K562 (cell line): Measurements from ENCODE around the gene AP4E1. TPM values are rescaled to one million over a fixed set of nuclear protein-coding genes. Genes with fewer than 3 reads are reported as not detected.

Source experiments
- CBX2 ChIP-seq: fragments of 200-600 bp; sonication (generic); IDR thresholded peaks from one replicate; pipeline ENCODE4 v1.6.1; 2012; ENCODE audit warnings: mild to moderate bottlenecking, low read length, inconsistent platforms; ENCODE audit not compliant: insufficient read depth, poor library complexity, severe bottlenecking
- DMBX1 ChIP-seq: fragments of 250-450 bp; sonication (Bioruptor Pico); IDR thresholded peaks from 2 replicates; pipeline ENCODE4 v1.8.0; 2022; ENCODE audit warnings: inconsistent platforms, mild to moderate bottlenecking, moderate library complexity, borderline replicate concordance
- ESRRA ChIP-seq: fragments of 450-650 bp; IDR thresholded peaks from 2 replicates; pipeline ENCODE4 v1.6.1; 2014; ENCODE audit warnings: low read depth, mild to moderate bottlenecking, moderate library complexity, borderline replicate concordance
- KDM5B ChIP-seq: fragments of 200-600 bp; sonication (generic); IDR thresholded peaks from 2 replicates; pipeline ENCODE4 v1.6.1; 2012; ENCODE audit warnings: low read depth, mild to moderate bottlenecking, moderate library complexity, low read length, control low read depth, inconsistent platforms; ENCODE audit not compliant: insufficient replicate concordance
- OTX1 ChIP-seq: fragments of 450-650 bp; formaldehyde crosslinking; IDR thresholded peaks from 2 replicates; pipeline ENCODE4 v1.4.0; 2022; ENCODE audit warnings: mild to moderate bottlenecking
- RBM34 ChIP-seq: fragments of 200-400 bp; formaldehyde crosslinking; IDR thresholded peaks from 2 replicates; pipeline ENCODE4 v1.6.1; 2018; ENCODE audit warnings: low read length, borderline replicate concordance; ENCODE audit not compliant: insufficient read depth
- ZNF175 ChIP-seq: fragments of 200-800 bp; sonication (Bioruptor generic); IDR thresholded peaks from 2 replicates; pipeline ENCODE4 v1.6.1; 2016; ENCODE audit warnings: low read depth, mild to moderate bottlenecking, missing genetic modification characterization, missing compliant biosample characterization
- ZNF589 ChIP-seq: fragments of 200-800 bp; sonication (Bioruptor generic); IDR thresholded peaks from 2 replicates; pipeline ENCODE4 v1.6.1; 2016; ENCODE audit warnings: low read depth, missing genetic modification characterization, missing compliant biosample characterization
- polyA plus RNA-seq, 8 experiments: library from polyadenylated mRNA; depleted of rRNA in 4 of 8; stranded (reverse) in 5 of 8; unstranded in 3 of 8; fragments of >200 nt; fragmentation: Nextera tagmentation in 2 of 8; fragmentation: Illumina TruSeq in 1 of 8; extraction: Ambion mirVana in 2 of 8; extraction: Trizol in 1 of 8; gene quantifications; 2 replicates each; pipeline versions ENCODE4 v1.2.1 to v1.2.3, GENCODE V29; 2011 to 2014; ENCODE audit warnings: inconsistent platforms in 1 of 8, missing spikeins in 1 of 8
- total RNA-seq, 7 experiments: library from RNA; depleted of rRNA in 6 of 7; stranded (reverse); fragments of >200 nt in 6 of 7; fragmentation: Illumina TruSeq in 2 of 7; extraction: Trizol in 2 of 7; gene quantifications; 2 replicates each; pipeline versions ENCODE4 v1.2.1 to v1.2.3, GENCODE V29; 2011 to 2021; ENCODE audit warnings: low replicate concordance in 1 of 7
- TF ChIP-seq, protein P1 (sequence below): fragments of 250-450 bp; sonication (Bioruptor Pico); IDR thresholded peaks from 2 replicates; pipeline ENCODE4 v1.9.0; 2021; ENCODE audit warnings: mild to moderate bottlenecking
- TF ChIP-seq, protein P2 (sequence below): fragments of 250-450 bp; sonication (Bioruptor Pico); IDR thresholded peaks from 2 replicates; pipeline ENCODE4 v1.8.0; 2021; ENCODE audit warnings: moderate library complexity, mild to moderate bottlenecking, inconsistent platforms
- TF ChIP-seq, protein P3 (sequence below), 2 experiments: fragments of 450-650 bp in 1 of 2; sonication (generic) in 1 of 2; formaldehyde crosslinking in 1 of 2; IDR thresholded peaks in 1 of 2; conservative IDR thresholded peaks in 1 of 2; 2 replicates each; pipeline versions ENCODE4 v1.6.1 to v1.8.1; 2016 to 2023; ENCODE audit warnings: mild to moderate bottlenecking in 2 of 2, moderate library complexity in 2 of 2, inconsistent platforms in 1 of 2, missing genetic modification reagents in 1 of 2
- TF ChIP-seq, protein P4 (sequence below): fragments of 250-450 bp; sonication (Bioruptor Pico); IDR thresholded peaks from 2 replicates; pipeline ENCODE4 v1.4.0; 2020; ENCODE audit warnings: borderline replicate concordance
- TF ChIP-seq, protein P5 (sequence below): fragments of 250-450 bp; sonication (Bioruptor Pico); IDR thresholded peaks from 2 replicates; pipeline ENCODE4 v1.5.0; 2021; ENCODE audit warnings: mild to moderate bottlenecking, moderate library complexity
- TF ChIP-seq, protein P6 (sequence below): sonication (generic); IDR thresholded peaks from 2 replicates; pipeline ENCODE4 v1.6.1; 2016
- TF ChIP-seq, protein P7 (sequence below): fragments of 450-650 bp; conservative IDR thresholded peaks from 2 replicates; pipeline ENCODE4 v1.6.1; 2016; ENCODE audit warnings: missing genetic modification characterization, low read depth, mild to moderate bottlenecking, control low read depth, missing compliant biosample characterization

AP4E1 gene
- total and polyA plus RNA-seq, 9 of the 15 experiments (the other 6 are each of a cell fraction or from before 2014, with no cell fraction given), result 1.3 to 11.5 (median 4.4) TPM

DNA sequence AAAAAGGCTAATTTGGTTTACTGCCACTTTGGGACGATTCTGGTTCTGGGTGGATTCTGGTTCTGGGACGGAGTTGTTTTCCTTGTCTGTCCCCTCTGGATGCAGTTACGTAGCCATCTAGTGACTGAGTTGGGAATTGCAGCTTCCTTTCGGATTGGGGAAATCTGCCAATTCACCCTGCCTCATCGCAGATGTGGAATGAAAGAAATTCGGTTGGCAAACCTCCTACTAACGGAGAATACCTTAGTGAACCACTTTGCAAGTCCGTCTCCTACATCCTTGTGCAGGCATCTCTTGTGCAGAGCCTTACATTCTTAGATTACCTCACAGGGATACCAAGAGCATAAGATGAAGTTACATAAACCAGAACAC is 31.5 kb upstream of the AP4E1 start (continued):
- no peak for TF ChIP-seq KDM5B
- no peak for TF ChIP-seq DMBX1 (CRISPR knock-in tag)
- TF ChIP-seq ZNF589 (CRISPR knock-in tag), result 0 out of 2 replicates have a peak, but pooled peaks have one; percentile 51
- TF ChIP-seq, protein P1, sequence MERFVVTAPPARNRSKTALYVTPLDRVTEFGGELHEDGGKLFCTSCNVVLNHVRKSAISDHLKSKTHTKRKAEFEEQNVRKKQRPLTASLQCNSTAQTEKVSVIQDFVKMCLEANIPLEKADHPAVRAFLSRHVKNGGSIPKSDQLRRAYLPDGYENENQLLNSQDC (CRISPR knock-in tag), result no peak
- TF ChIP-seq, protein P2, sequence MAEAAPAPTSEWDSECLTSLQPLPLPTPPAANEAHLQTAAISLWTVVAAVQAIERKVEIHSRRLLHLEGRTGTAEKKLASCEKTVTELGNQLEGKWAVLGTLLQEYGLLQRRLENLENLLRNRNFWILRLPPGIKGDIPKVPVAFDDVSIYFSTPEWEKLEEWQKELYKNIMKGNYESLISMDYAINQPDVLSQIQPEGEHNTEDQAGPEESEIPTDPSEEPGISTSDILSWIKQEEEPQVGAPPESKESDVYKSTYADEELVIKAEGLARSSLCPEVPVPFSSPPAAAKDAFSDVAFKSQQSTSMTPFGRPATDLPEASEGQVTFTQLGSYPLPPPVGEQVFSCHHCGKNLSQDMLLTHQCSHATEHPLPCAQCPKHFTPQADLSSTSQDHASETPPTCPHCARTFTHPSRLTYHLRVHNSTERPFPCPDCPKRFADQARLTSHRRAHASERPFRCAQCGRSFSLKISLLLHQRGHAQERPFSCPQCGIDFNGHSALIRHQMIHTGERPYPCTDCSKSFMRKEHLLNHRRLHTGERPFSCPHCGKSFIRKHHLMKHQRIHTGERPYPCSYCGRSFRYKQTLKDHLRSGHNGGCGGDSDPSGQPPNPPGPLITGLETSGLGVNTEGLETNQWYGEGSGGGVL (CRISPR knock-in tag), result no peak
- TF ChIP-seq, protein P3, sequence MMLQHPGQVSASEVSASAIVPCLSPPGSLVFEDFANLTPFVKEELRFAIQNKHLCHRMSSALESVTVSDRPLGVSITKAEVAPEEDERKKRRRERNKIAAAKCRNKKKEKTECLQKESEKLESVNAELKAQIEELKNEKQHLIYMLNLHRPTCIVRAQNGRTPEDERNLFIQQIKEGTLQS (IDR thresholded peaks at IDR 0.05), result no peak
- TF ChIP-seq, protein P3 (CRISPR knock-in tag; conservative IDR thresholded peaks at IDR 0.05), result 0 out of 2 replicates have a peak, but pooled peaks have one; percentile 28
- TF ChIP-seq, protein P4, sequence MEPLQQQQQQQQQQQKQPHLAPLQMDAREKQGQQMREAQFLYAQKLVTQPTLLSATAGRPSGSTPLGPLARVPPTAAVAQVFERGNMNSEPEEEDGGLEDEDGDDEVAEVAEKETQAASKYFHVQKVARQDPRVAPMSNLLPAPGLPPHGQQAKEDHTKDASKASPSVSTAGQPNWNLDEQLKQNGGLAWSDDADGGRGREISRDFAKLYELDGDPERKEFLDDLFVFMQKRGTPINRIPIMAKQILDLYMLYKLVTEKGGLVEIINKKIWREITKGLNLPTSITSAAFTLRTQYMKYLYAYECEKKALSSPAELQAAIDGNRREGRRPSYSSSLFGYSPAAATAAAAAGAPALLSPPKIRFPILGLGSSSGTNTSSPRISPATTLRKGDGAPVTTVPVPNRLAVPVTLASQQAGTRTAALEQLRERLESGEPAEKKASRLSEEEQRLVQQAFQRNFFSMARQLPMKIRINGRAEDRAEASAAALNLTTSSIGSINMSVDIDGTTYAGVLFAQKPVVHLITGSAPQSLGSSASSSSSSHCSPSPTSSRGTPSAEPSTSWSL (CRISPR knock-in tag), result no peak
- TF ChIP-seq, protein P5, sequence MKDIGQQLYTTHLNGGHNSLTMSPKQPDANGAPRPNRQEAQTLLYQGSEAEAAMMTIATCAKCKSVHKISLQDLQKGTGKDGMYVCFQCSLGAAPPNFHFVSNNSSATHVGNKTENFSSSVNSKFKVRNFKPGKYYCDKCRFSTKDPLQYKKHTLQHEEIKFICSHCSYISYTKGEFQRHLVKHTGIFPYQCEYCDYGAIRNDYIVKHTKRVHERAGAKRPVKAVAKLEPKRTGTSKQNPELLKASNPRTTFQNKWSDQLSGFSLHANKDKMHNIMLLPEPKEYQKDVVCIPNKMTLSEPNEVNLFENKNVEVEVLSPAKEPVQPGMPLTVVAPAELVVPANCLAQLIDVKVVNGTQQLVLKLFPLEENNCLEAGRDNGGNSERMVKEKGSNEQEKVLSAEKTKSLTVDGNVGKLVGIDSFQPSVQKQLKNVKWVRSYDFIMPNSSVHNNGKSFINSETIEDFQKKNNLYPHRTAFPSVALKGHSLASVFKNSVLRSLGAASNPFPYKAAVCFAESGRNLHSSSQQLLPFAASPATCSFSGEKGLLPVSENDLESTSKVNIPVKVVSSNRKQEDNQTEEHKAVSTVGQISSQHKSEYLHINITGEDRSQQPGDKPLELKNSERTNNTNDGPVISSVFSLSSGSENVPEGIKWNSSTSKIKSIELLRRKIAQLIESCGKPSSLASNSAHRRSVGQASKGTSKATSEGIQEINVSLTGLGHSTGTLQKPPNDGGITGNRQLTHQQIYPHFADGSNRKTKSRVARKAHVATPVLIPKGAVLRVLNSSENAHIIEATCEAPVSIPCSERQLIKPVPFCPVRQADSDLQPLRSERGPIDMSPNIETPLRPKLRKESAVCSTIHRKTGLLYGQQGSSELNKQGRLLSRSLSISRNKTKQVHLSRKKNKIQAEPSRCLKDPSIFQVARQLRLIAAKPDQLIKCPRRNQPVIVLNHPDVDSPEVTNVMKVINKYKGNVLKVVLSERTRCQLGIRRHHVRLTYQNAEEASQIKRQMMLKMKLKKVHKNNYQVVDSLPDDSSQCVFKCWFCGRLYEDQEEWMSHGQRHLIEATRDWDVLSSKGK (CRISPR knock-in tag), result no peak
- no peak for TF ChIP-seq ESRRA
- no peak for TF ChIP-seq RBM34
- TF ChIP-seq OTX1 (CRISPR knock-in tag), result no peak
- TF ChIP-seq, protein P6, sequence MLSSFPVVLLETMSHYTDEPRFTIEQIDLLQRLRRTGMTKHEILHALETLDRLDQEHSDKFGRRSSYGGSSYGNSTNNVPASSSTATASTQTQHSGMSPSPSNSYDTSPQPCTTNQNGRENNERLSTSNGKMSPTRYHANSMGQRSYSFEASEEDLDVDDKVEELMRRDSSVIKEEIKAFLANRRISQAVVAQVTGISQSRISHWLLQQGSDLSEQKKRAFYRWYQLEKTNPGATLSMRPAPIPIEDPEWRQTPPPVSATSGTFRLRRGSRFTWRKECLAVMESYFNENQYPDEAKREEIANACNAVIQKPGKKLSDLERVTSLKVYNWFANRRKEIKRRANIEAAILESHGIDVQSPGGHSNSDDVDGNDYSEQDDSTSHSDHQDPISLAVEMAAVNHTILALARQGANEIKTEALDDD, result no peak
- TF ChIP-seq, protein P7, sequence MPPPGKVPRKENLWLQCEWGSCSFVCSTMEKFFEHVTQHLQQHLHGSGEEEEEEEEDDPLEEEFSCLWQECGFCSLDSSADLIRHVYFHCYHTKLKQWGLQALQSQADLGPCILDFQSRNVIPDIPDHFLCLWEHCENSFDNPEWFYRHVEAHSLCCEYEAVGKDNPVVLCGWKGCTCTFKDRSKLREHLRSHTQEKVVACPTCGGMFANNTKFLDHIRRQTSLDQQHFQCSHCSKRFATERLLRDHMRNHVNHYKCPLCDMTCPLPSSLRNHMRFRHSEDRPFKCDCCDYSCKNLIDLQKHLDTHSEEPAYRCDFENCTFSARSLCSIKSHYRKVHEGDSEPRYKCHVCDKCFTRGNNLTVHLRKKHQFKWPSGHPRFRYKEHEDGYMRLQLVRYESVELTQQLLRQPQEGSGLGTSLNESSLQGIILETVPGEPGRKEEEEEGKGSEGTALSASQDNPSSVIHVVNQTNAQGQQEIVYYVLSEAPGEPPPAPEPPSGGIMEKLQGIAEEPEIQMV, result no peak
- TF ChIP-seq CBX2, result no peak
- TF ChIP-seq ZNF175, result 0 out of 2 replicates have a peak, but pooled peaks have one; percentile 57
